ENCODE results near the gene FAM171A1. TPM values are rescaled to one million over a fixed set of nuclear protein-coding genes. Genes with fewer than 3 reads are reported as not detected.

The FAM171A1 gene
- total RNA-seq, 1 experiment from 2014 or later = 26.3 TPM

- H3K36me3 ChIP-seq (ENCODE audit: control insufficient read depth, insufficient read depth, low read length) = no peaks in the 10 kb centered on the region
- DNase-seq = no peak
- no peak for TF ChIP-seq CTCF (IDR thresholded peaks at IDR 0.05; ENCODE audit: insufficient read depth in 1 of 2, low read depth in 1 of 2, low read length in 1 of 2, severe bottlenecking in 1 of 2, unreplicated experiment in 1 of 2)
- H3K4me1 ChIP-seq = no peaks in the 10 kb centered on the region
- H3K27ac Mint-ChIP-seq (ENCODE audit: unreplicated experiment) = no peak overlapping the region
- intact Hi-C loops (cut with micrococcal nuclease; ENCODE audit: unreplicated experiment) = no loop called here
- H3K9me3 ChIP-seq = no peaks in the 10 kb centered on the region
- no peaks in the 10 kb centered on the region for H3K4me1 Mint-ChIP-seq (ENCODE audit: low read depth, unreplicated experiment)
- H3K9me3 Mint-ChIP-seq (ENCODE audit: unreplicated experiment) = no peaks in the 10 kb centered on the region
- no peaks in the 10 kb centered on the region for H3K36me3 Mint-ChIP-seq (ENCODE audit: insufficient read depth, unreplicated experiment)
- POLR2A ChIA-PET = no interaction called here
- no peaks in the 10 kb centered on the region for H3K27me3 ChIP-seq (replicated peaks; ENCODE audit: control insufficient read depth, insufficient read depth, low read length)
- no peak overlapping the region for H3K4me3 Mint-ChIP-seq (ENCODE audit: unreplicated experiment)
- BruUV-seq (replicated peaks) = no TSS peak
- CTCF ChIA-PET = no interaction called here
- no peak overlapping the region for H3K4me3 ChIP-seq (ENCODE audit: low read depth, low read length)
- H3K27me3 Mint-ChIP-seq (ENCODE audit: insufficient read depth, unreplicated experiment) = no peaks in the 10 kb centered on the region
These were observed 147.9 kb downstream of the FAM171A1 start for GRCh38 chr10:15223174-15223573.

- intact Hi-C loops (cut with micrococcal nuclease; ENCODE audit: unreplicated experiment) = no loop called here
- Histone ChIP-seq H3K4me1 (no peaks in the 10 kb centered on the region), H3K36me3 (ENCODE audit: control insufficient read depth, insufficient read depth, low read length) (no peaks in the 10 kb centered on the region), H3K9me3 (no peaks in the 10 kb centered on the region), H3K4me3 (ENCODE audit: low read depth, low read length) (no peak overlapping the region), H3K27me3 (replicated peaks; ENCODE audit: control insufficient read depth, insufficient read depth, low read length) (no peaks in the 10 kb centered on the region)
- ChIA-PET POLR2A (no interaction called here), CTCF (no interaction called here)
- no peak overlapping the region for H3K27ac Mint-ChIP-seq (ENCODE audit: unreplicated experiment)
- TF ChIP-seq CTCF (IDR thresholded peaks at IDR 0.05; ENCODE audit: insufficient read depth in 1 of 2, low read depth in 1 of 2, low read length in 1 of 2, severe bottlenecking in 1 of 2, unreplicated experiment in 1 of 2) = no peak
- DNase-seq = no peak
- BruUV-seq (replicated peaks) = no TSS peak
- no peaks in the 10 kb centered on the region for H3K9me3 Mint-ChIP-seq (ENCODE audit: unreplicated experiment)
- no peak overlapping the region for H3K4me3 Mint-ChIP-seq (ENCODE audit: unreplicated experiment)
- H3K27me3 Mint-ChIP-seq (ENCODE audit: insufficient read depth, unreplicated experiment) = no peaks in the 10 kb centered on the region
- H3K4me1 Mint-ChIP-seq (ENCODE audit: low read depth, unreplicated experiment) = no peaks in the 10 kb centered on the region
- no peaks in the 10 kb centered on the region for H3K36me3 Mint-ChIP-seq (ENCODE audit: insufficient read depth, unreplicated experiment)
These were observed 148.6 kb downstream of the FAM171A1 start for GRCh38 chr10:15222511-15222910.

GRCh38 chr10:15220445-15220844 lies 150.6 kb downstream of the FAM171A1 start:
- Mint-ChIP-seq H3K4me1 (ENCODE audit: low read depth, unreplicated experiment) (no peaks in the 10 kb centered on the region), H3K27me3 (ENCODE audit: insufficient read depth, unreplicated experiment) (no peaks in the 10 kb centered on the region), H3K27ac (ENCODE audit: unreplicated experiment) (no peak overlapping the region), H3K9me3 (ENCODE audit: unreplicated experiment) (no peaks in the 10 kb centered on the region), H3K36me3 (ENCODE audit: insufficient read depth, unreplicated experiment) (no peaks in the 10 kb centered on the region), H3K4me3 (ENCODE audit: unreplicated experiment) (no peak overlapping the region)
- H3K36me3 ChIP-seq (ENCODE audit: control insufficient read depth, insufficient read depth, low read length) = no peaks in the 10 kb centered on the region
- no peaks in the 10 kb centered on the region for H3K27me3 ChIP-seq (replicated peaks; ENCODE audit: control insufficient read depth, insufficient read depth, low read length)
- POLR2A ChIA-PET = no interaction called here
- H3K9me3 ChIP-seq = no peaks in the 10 kb centered on the region
- DNase-seq = no peak
- no TSS peak for BruUV-seq (replicated peaks)
- no peak overlapping the region for H3K4me3 ChIP-seq (ENCODE audit: low read depth, low read length)
- intact Hi-C loops (cut with micrococcal nuclease; ENCODE audit: unreplicated experiment) = no loop called here
- TF ChIP-seq CTCF (IDR thresholded peaks at IDR 0.05; ENCODE audit: insufficient read depth in 1 of 2, low read depth in 1 of 2, low read length in 1 of 2, severe bottlenecking in 1 of 2, unreplicated experiment in 1 of 2) = no peak
- H3K4me1 ChIP-seq = no peaks in the 10 kb centered on the region
- CTCF ChIA-PET = interaction anchor here (1.1 kb wide), 1 partner anchor 75 kb away, joined by 3 read pairs; no protein-coding TSS in a partner anchor
